Right lobe of liver (tissue), 4 donors: ENCODE measurements around the gene VSTM5.

Experiments used
- CTCF ChIP-seq, 4 donors: fragments of 200-600 bp in 3 of 4; fragments of 450-650 bp in 1 of 4; IDR thresholded peaks; one replicate each; pipeline versions ENCODE4 v1.5.1 to v1.8.0; 2016 to 2022; ENCODE audit warnings: antibody characterized with exemption in 4 of 4, mild to moderate bottlenecking in 2 of 4
- POLR2A ChIP-seq: fragments of 450-650 bp; IDR thresholded peaks from one replicate; pipeline ENCODE4 v1.6.1; 2017; ENCODE audit warnings: antibody characterized with exemption, mild to moderate bottlenecking
- donor health status: DM: no; HTN: no; CAD: no.
- donor health status: DM: no; HTN: no; CAD: no.
- donor health status: DM: no; HTN: yes; CAD: no.

- TF ChIP-seq CTCF (IDR thresholded peaks at IDR 0.05) (no peak), POLR2A (no peak)
Measured at GRCh38 chr11:93846411-93846810, 4.0 kb downstream of the VSTM5 start.
